AG09309 (cell line): ENCODE results near the gene C12orf54.
"Not testable (repeated sequence)": the region's sequence is repeated elsewhere in the genome, so short reads cannot be mapped to it uniquely, and the experiment has no call there.

ENCODE experiments used
- DNase-seq: peaks from one replicate; pipeline ENCODE4 v3.0.0-alpha.2; 2010; ENCODE audit warnings: low read depth
- H3K4me3 ChIP-seq: 2 replicates; pipeline ENCODE4 v1.5.1; 2011; ENCODE audit warnings: mild to moderate bottlenecking, low read depth, low read length, moderate library complexity; ENCODE audit not compliant: control insufficient read depth
- CTCF ChIP-seq: IDR thresholded peaks from 2 replicates; pipeline ENCODE4 v1.5.1; 2011; ENCODE audit warnings: mild to moderate bottlenecking, low read depth, low read length, inconsistent platforms; ENCODE audit not compliant: insufficient read depth, control insufficient read depth; ENCODE audit errors: missing control alignments

C12orf54 gene

GRCh38 chr12:48482930-48483329 lies 632 bp downstream of the C12orf54 start:
- DNase-seq, result no peak
- no peak for TF ChIP-seq CTCF
- no peak overlapping the region for H3K4me3 ChIP-seq

- DNase-seq, result no peak
- no peak for TF ChIP-seq CTCF
- H3K4me3 ChIP-seq, result no peak overlapping the region
Measured at GRCh38 chr12:48486261-48486660, 4.0 kb downstream of the C12orf54 start.

GRCh38 chr12:48486679-48487078 lies 4.4 kb downstream of the C12orf54 start:
- no peak for DNase-seq
- TF ChIP-seq CTCF, result no peak
- no peak overlapping the region for H3K4me3 ChIP-seq

- DNase-seq, result no peak
- no peak overlapping the region for H3K4me3 ChIP-seq
- no peak for TF ChIP-seq CTCF
Measured at GRCh38 chr12:48489012-48489411, 6.7 kb downstream of the C12orf54 start.

GRCh38 chr12:48489456-48489855 lies 7.2 kb downstream of the C12orf54 start:
- H3K4me3 ChIP-seq, DNase-seq: not testable (repeated sequence)

- not testable (repeated sequence) for DNase-seq, H3K4me3 ChIP-seq
Measured at GRCh38 chr12:48500281-48500680, 18.0 kb downstream of the C12orf54 start.

- not testable (repeated sequence) for DNase-seq, H3K4me3 ChIP-seq
Measured at GRCh38 chr12:48506836-48507235, 24.5 kb downstream of the C12orf54 start.

- DNase-seq, result no peak
- no peak for TF ChIP-seq CTCF
- no peak overlapping the region for H3K4me3 ChIP-seq
Measured at GRCh38 chr12:48508987-48509386, 26.7 kb downstream of the C12orf54 start.
